ENCODE data around the gene ATP2A3.

The ATP2A3 gene

DNA sequence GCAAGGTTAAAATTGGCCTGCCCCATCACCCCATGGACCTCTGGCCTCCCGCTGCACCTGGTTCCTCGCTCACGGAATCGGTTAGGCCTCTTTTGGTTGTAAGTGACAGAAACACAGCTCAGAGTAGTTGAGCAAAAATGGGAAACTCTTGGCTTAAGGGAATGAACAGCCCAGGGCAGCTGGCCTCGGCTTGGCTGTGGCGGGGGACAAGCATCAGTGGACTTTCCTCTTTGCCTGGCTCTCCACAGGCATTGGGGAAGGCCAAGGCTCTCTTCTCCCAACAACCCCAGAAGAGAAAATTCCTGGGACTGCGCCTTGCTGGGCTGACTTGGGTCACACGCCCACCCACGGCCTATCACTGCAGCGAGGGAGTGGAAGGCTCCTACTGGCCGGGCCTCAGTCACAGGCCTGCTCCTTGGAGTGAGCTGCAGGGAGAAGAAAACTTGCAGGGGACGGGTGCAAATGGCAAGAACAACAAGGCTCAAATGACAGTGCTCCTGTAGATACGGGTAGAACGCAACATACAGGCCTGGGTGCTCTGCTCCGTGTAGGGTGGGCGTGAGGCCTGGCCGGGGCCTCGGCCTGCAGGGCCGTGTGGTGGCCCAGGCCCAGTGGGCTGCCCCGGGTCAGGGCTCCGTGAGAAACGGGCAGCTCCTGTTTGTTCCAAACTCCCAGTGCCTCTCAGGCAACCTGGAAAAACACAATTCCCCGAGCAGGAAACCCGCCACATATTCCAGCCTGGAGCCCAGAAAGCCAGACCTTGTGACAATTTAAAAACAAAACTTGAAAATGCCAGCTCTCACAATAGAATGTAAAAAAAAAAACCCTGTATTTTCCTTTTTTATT is 25.0 kb upstream of the ATP2A3 start:
- Histone ChIP-seq H3K36me3 (ENCODE audit: control insufficient read depth in 1 of 2, insufficient read depth in 2 of 2, low read length in 2 of 2) (no peaks in the 10 kb centered on the region), H2BK5ac (ENCODE audit: low read depth, low read length, poor library complexity) (no peak overlapping the region), H3K9me3 (ENCODE audit: insufficient read depth, low read depth, low read length) (peaks cover 8% of the 10 kb centered on the region), H3K4me1 (ENCODE audit: control insufficient read depth in 1 of 2, insufficient read depth in 2 of 2, low read length in 2 of 2) (peaks cover 4% of the 10 kb centered on the region in 2 experiments), H4K12ac (ENCODE audit: low read depth, low read length) (no peak overlapping the region), H3K23ac (ENCODE audit: low read length) (no peak overlapping the region), H3K4ac (ENCODE audit: low read depth, low read length) (no peak overlapping the region), H3K79me1 (ENCODE audit: low read length) (no peaks in the 10 kb centered on the region), H2BK12ac (ENCODE audit: low read length) (no peak overlapping the region), H3K18ac (ENCODE audit: low read length) (no peak overlapping the region), H4K91ac (ENCODE audit: low read depth, low read length) (no peak overlapping the region), H3K27me3 (ENCODE audit: insufficient read depth, low read length) (no peaks in the 10 kb centered on the region), H3K9ac (ENCODE audit: low read length) (no peak overlapping the region), H2BK120ac (ENCODE audit: insufficient read depth, low read length, poor library complexity) (no peak overlapping the region), H2AFZ (ENCODE audit: insufficient read depth, low read length, poor library complexity) (no peak overlapping the region), H3K4me3 (ENCODE audit: low read depth, low read length) (no peak overlapping the region), H3K79me2 (ENCODE audit: control insufficient read depth, insufficient read depth, low read length, poor library complexity) (no peaks in the 10 kb centered on the region), H2AK5ac (ENCODE audit: low read length) (no peak overlapping the region), H3K14ac (ENCODE audit: low read length) (no peak overlapping the region), H4K8ac (ENCODE audit: low read depth, low read length) (peak overlapping the region; percentile 16), H3K4me2 (ENCODE audit: low read length) (no peak overlapping the region), H3K27ac (ENCODE audit: low read depth, low read length) (no peak overlapping the region)
- no peak for DNase-seq
- no CpG with 5 or more reads among the region's 24 CpGs for WGBS (ENCODE audit: extremely low coverage, insufficient coverage, insufficient read length)

DNA sequence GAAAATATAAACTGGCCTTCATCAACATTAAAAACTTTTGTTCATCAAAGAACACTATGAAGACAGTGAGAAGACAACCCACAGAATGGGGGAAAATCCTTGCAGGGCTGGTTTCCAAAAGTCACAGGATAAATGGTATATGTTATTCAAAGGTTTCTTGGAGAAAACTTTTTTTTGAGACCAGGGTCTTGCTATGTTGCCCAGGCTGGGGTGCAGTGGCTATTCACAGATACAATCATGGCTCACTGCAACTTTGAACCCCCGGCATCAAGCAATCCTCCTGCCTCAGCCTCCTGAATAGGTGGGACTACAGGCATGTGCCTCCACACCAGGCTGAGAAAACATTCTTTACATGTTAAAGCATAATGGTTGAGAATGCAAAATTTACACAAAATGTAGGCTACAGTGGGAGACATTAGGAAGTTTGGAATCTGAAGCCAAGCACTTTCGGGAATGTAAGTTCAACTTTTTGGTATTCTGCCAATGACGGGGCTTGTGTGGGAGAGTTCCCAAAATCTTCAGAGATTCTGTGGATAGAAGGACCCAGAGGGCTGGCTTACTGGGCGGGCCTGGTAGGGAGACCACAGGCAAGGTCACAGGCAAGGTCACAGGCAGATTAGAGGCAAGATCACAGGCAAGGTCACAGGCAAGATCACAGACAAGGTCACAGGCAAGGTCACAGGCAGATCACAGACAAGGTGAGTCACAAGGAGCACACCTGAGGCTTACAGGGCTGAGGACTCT is 24.2 kb upstream of the ATP2A3 start:
- Histone ChIP-seq H3K4me2 (ENCODE audit: low read length) (no peak overlapping the region), H2AFZ (ENCODE audit: insufficient read depth, low read length, poor library complexity) (no peak overlapping the region), H3K27me3 (ENCODE audit: insufficient read depth, low read length) (no peaks in the 10 kb centered on the region), H4K8ac (ENCODE audit: low read depth, low read length) (no peak overlapping the region), H3K4ac (ENCODE audit: low read depth, low read length) (no peak overlapping the region), H3K27ac (ENCODE audit: low read depth, low read length) (no peak overlapping the region), H3K4me1 (ENCODE audit: control insufficient read depth in 1 of 2, insufficient read depth in 2 of 2, low read length in 2 of 2) (peaks cover 4 to 9% of the 10 kb centered on the region in 2 experiments), H3K18ac (ENCODE audit: low read length) (no peak overlapping the region), H3K4me3 (ENCODE audit: low read depth, low read length) (no peak overlapping the region), H3K23ac (ENCODE audit: low read length) (no peak overlapping the region), H4K12ac (ENCODE audit: low read depth, low read length) (no peak overlapping the region), H2BK5ac (ENCODE audit: low read depth, low read length, poor library complexity) (no peak overlapping the region), H3K14ac (ENCODE audit: low read length) (no peak overlapping the region), H4K91ac (ENCODE audit: low read depth, low read length) (no peak overlapping the region), H3K9ac (ENCODE audit: low read length) (no peak overlapping the region), H3K79me1 (ENCODE audit: low read length) (no peaks in the 10 kb centered on the region), H2AK5ac (ENCODE audit: low read length) (no peak overlapping the region), H3K9me3 (ENCODE audit: insufficient read depth, low read depth, low read length) (peaks cover 8% of the 10 kb centered on the region), H3K36me3 (ENCODE audit: control insufficient read depth in 1 of 2, insufficient read depth in 2 of 2, low read length in 2 of 2) (no peaks in the 10 kb centered on the region), H3K79me2 (ENCODE audit: control insufficient read depth, insufficient read depth, low read length, poor library complexity) (no peaks in the 10 kb centered on the region), H2BK12ac (ENCODE audit: low read length) (no peak overlapping the region), H2BK120ac (ENCODE audit: insufficient read depth, low read length, poor library complexity) (no peak overlapping the region)
- DNase-seq = no peak
- WGBS (ENCODE audit: extremely low coverage, insufficient coverage, insufficient read length) = no CpG with 5 or more reads among the region's 4 CpGs

GRCh38 chr17:3986939-3987335 is 22.7 kb upstream of the ATP2A3 start:
- no peak overlapping the region for H2AFZ ChIP-seq (ENCODE audit: insufficient read depth, low read length, poor library complexity)
- WGBS (ENCODE audit: extremely low coverage, insufficient coverage, insufficient read length) = no CpG with 5 or more reads among the region's 8 CpGs
- no peak for DNase-seq
- no peak overlapping the region for H4K8ac ChIP-seq (ENCODE audit: low read depth, low read length)
- no peaks in the 10 kb centered on the region for H3K27me3 ChIP-seq (ENCODE audit: insufficient read depth, low read length)
- H3K9ac ChIP-seq (ENCODE audit: low read length) = no peak overlapping the region
- H2BK5ac ChIP-seq (ENCODE audit: low read depth, low read length, poor library complexity) = no peak overlapping the region
- H3K4ac ChIP-seq (ENCODE audit: low read depth, low read length) = no peak overlapping the region
- H3K23ac ChIP-seq (ENCODE audit: low read length) = no peak overlapping the region
- peaks cover 8% of the 10 kb centered on the region for H3K9me3 ChIP-seq (ENCODE audit: insufficient read depth, low read depth, low read length)
- no peaks in the 10 kb centered on the region for H3K79me2 ChIP-seq (ENCODE audit: control insufficient read depth, insufficient read depth, low read length, poor library complexity)
- H2BK120ac ChIP-seq (ENCODE audit: insufficient read depth, low read length, poor library complexity) = no peak overlapping the region
- peaks cover 4 to 9% of the 10 kb centered on the region in 2 experiments for H3K4me1 ChIP-seq (ENCODE audit: control insufficient read depth in 1 of 2, insufficient read depth in 2 of 2, low read length in 2 of 2)
- no peak overlapping the region for H4K91ac ChIP-seq (ENCODE audit: low read depth, low read length)
- no peaks in the 10 kb centered on the region for H3K79me1 ChIP-seq (ENCODE audit: low read length)
- no peak overlapping the region for H2BK12ac ChIP-seq (ENCODE audit: low read length)
- no peak overlapping the region for H4K12ac ChIP-seq (ENCODE audit: low read depth, low read length)
- H2AK5ac ChIP-seq (ENCODE audit: low read length) = no peak overlapping the region
- no peaks in the 10 kb centered on the region for H3K36me3 ChIP-seq (ENCODE audit: control insufficient read depth in 1 of 2, insufficient read depth in 2 of 2, low read length in 2 of 2)
- no peak overlapping the region for H3K27ac ChIP-seq (ENCODE audit: low read depth, low read length)
- H3K4me2 ChIP-seq (ENCODE audit: low read length) = no peak overlapping the region
- no peak overlapping the region for H3K4me3 ChIP-seq (ENCODE audit: low read depth, low read length)
- no peak overlapping the region for H3K18ac ChIP-seq (ENCODE audit: low read length)
- no peak overlapping the region for H3K14ac ChIP-seq (ENCODE audit: low read length)

- H2BK12ac ChIP-seq (ENCODE audit: low read length) = no peak overlapping the region
- DNase-seq = no peak
- H2AK5ac ChIP-seq (ENCODE audit: low read length) = no peak overlapping the region
- H3K4me2 ChIP-seq (ENCODE audit: low read length) = no peak overlapping the region
- no peak overlapping the region for H3K4ac ChIP-seq (ENCODE audit: low read depth, low read length)
- H4K8ac ChIP-seq (ENCODE audit: low read depth, low read length) = no peak overlapping the region
- H4K91ac ChIP-seq (ENCODE audit: low read depth, low read length) = no peak overlapping the region
- H3K14ac ChIP-seq (ENCODE audit: low read length) = no peak overlapping the region
- no CpG with 5 or more reads among the region's 16 CpGs for WGBS (ENCODE audit: extremely low coverage, insufficient coverage, insufficient read length)
- H4K12ac ChIP-seq (ENCODE audit: low read depth, low read length) = no peak overlapping the region
- H3K9ac ChIP-seq (ENCODE audit: low read length) = no peak overlapping the region
- peaks cover 4 to 9% of the 10 kb centered on the region in 2 experiments for H3K4me1 ChIP-seq (ENCODE audit: control insufficient read depth in 1 of 2, insufficient read depth in 2 of 2, low read length in 2 of 2)
- no peak overlapping the region for H2AFZ ChIP-seq (ENCODE audit: insufficient read depth, low read length, poor library complexity)
- H3K9me3 ChIP-seq (ENCODE audit: insufficient read depth, low read depth, low read length) = peaks cover 8% of the 10 kb centered on the region
- H3K23ac ChIP-seq (ENCODE audit: low read length) = no peak overlapping the region
- no peak overlapping the region for H3K18ac ChIP-seq (ENCODE audit: low read length)
- no peaks in the 10 kb centered on the region for H3K79me2 ChIP-seq (ENCODE audit: control insufficient read depth, insufficient read depth, low read length, poor library complexity)
- no peak overlapping the region for H2BK120ac ChIP-seq (ENCODE audit: insufficient read depth, low read length, poor library complexity)
- H3K79me1 ChIP-seq (ENCODE audit: low read length) = no peaks in the 10 kb centered on the region
- no peak overlapping the region for H2BK5ac ChIP-seq (ENCODE audit: low read depth, low read length, poor library complexity)
- no peak overlapping the region for H3K4me3 ChIP-seq (ENCODE audit: low read depth, low read length)
- H3K27me3 ChIP-seq (ENCODE audit: insufficient read depth, low read length) = no peaks in the 10 kb centered on the region
- no peak overlapping the region for H3K27ac ChIP-seq (ENCODE audit: low read depth, low read length)
- no peaks in the 10 kb centered on the region for H3K36me3 ChIP-seq (ENCODE audit: control insufficient read depth in 1 of 2, insufficient read depth in 2 of 2, low read length in 2 of 2)
Measured at GRCh38 chr17:3986270-3986938, 22.2 kb upstream of the ATP2A3 start.

All from trophoblast cell (in vitro differentiated cells and primary cell).